Upper lobe of left lung (tissue), 4 donors: Measurements from ENCODE around the gene SFXN5.

Experiments used
- CTCF ChIP-seq, 6 experiments: fragments of 450-650 bp in 4 of 6; fragments of 200-600 bp in 2 of 6; sonication (generic) in 2 of 6; IDR thresholded peaks; one replicate each; pipeline ENCODE4 v1.5.1; 2016 to 2019; ENCODE audit warnings: antibody characterized with exemption in 6 of 6
- POLR2A ChIP-seq, 4 donors: fragments of 450-650 bp; IDR thresholded peaks; one replicate each; pipeline ENCODE4 v1.5.1; 2016 to 2017; ENCODE audit warnings: antibody characterized with exemption in 4 of 4, mild to moderate bottlenecking in 2 of 4
- POLR2AphosphoS5 ChIP-seq, 2 donors: sonication (generic); formaldehyde crosslinking; IDR thresholded peaks; one replicate each; pipeline ENCODE4 v1.5.1; 2017; ENCODE audit warnings: antibody characterized with exemption in 2 of 2

GRCh38 chr2:72969706-72970105 is 101.8 kb downstream of the SFXN5 start:
- TF ChIP-seq POLR2AphosphoS5 (IDR thresholded peaks at IDR 0.05) (no peak), CTCF (IDR thresholded peaks at IDR 0.05) (no peak), POLR2A (IDR thresholded peaks at IDR 0.05) (no peak)
